ENCODE measurements around the gene WASF3. TPM values are rescaled to one million over a fixed set of nuclear protein-coding genes. Genes with fewer than 3 reads are reported as not detected.
"Not testable (repeated sequence)": the region's sequence is repeated elsewhere in the genome, so short reads cannot be mapped to it uniquely, and the experiment has no call there.

Gene WASF3
- total RNA-seq, 1 donor from 2014 or later = 7.1 TPM

GRCh38 chr13:26719356-26719945 is 162.0 kb downstream of the WASF3 start:
- no peak for DNase-seq

GRCh38 chr13:26721251-26722121 is 164.0 kb downstream of the WASF3 start:
- no peak for DNase-seq

- DNase-seq = no peak
Measured at GRCh38 chr13:26722321-26722720, 164.8 kb downstream of the WASF3 start.

GRCh38 chr13:26723620-26724019 is 166.1 kb downstream of the WASF3 start:
- DNase-seq = not testable (repeated sequence)

GRCh38 chr13:26726684-26727083 is 169.2 kb downstream of the WASF3 start:
- DNase-seq = peak; percentile 4

- DNase-seq = peak; percentile 13
Measured at GRCh38 chr13:26727122-26727521, 169.6 kb downstream of the WASF3 start.

GRCh38 chr13:26727633-26728032 is 170.2 kb downstream of the WASF3 start:
- DNase-seq = no peak

GRCh38 chr13:26735677-26736076 is 178.2 kb downstream of the WASF3 start:
- no peak for DNase-seq

Other genes starting within 250 kb of the WASF3 start
- gene GPR12, start 203.1 kb downstream of the WASF3 start, total RNA-seq = 0.10 TPM